Brain microvascular endothelial cell (primary cell): ENCODE results near the gene UIMC1.

Experiments
- DNase-seq: peaks from one replicate; pipeline ENCODE4 v3.0.0-alpha.2; 2020
- H3K27ac ChIP-seq: fragments of 250-450 bp; sonication (Bioruptor Pico); 2 replicates; pipeline ENCODE4 v1.5.1; 2020; ENCODE audit warnings: mild to moderate bottlenecking, moderate library complexity
- H3K27me3 ChIP-seq: fragments of 250-450 bp; sonication (Bioruptor Pico); replicated peaks from 2 replicates; pipeline ENCODE4 v1.5.1; 2020; ENCODE audit warnings: mild to moderate bottlenecking
- H3K36me3 ChIP-seq: fragments of 250-450 bp; sonication (Bioruptor Pico); replicated peaks from 2 replicates; pipeline ENCODE4 v1.5.1; 2020; ENCODE audit warnings: mild to moderate bottlenecking
- H3K4me3 ChIP-seq: 2 replicates; pipeline ENCODE4 v1.5.1; 2011; ENCODE audit warnings: low read depth, mild to moderate bottlenecking, control low read depth, low read length, moderate library complexity
- CTCF ChIP-seq: IDR thresholded peaks from 2 replicates; pipeline ENCODE4 v1.5.1; 2011; ENCODE audit warnings: low read depth, mild to moderate bottlenecking, moderate library complexity, low read length, control low read depth, inconsistent platforms; ENCODE audit errors: missing control alignments
- in situ Hi-C: cut with HindIII; loops from 2 replicates; pipeline ENCODE4 v1.10.0; 2017; ENCODE audit warnings: low sequenced_read_pairs, low pct_ligation_motif_present

Gene UIMC1

GRCh38 chr5:176878906-176879662 lies 127.5 kb downstream of the UIMC1 start:
- in situ Hi-C loops, result no loop called here
- H3K36me3 ChIP-seq, result no peaks in the 10 kb centered on the region
- no peak overlapping the region for H3K27ac ChIP-seq
- no peak for TF ChIP-seq CTCF
- H3K27me3 ChIP-seq, result peaks cover 35% of the 10 kb centered on the region
- no peak overlapping the region for H3K4me3 ChIP-seq
- DNase-seq, result no peak

GRCh38 chr5:176878463-176878862 lies 128.1 kb downstream of the UIMC1 start:
- H3K27ac ChIP-seq, result no peak overlapping the region
- in situ Hi-C loops, result no loop called here
- no peak for TF ChIP-seq CTCF
- peaks cover 37% of the 10 kb centered on the region for H3K27me3 ChIP-seq
- DNase-seq, result no peak
- no peaks in the 10 kb centered on the region for H3K36me3 ChIP-seq
- no peak overlapping the region for H3K4me3 ChIP-seq

- Histone ChIP-seq H3K27ac (no peak overlapping the region), H3K36me3 (no peaks in the 10 kb centered on the region), H3K4me3 (no peak overlapping the region), H3K27me3 (peaks cover 37% of the 10 kb centered on the region)
- no peak for TF ChIP-seq CTCF
- in situ Hi-C loops, result no loop called here
- no peak for DNase-seq
Observed at GRCh38 chr5:176877793-176878331, 128.7 kb downstream of the UIMC1 start.

GRCh38 chr5:176876506-176877431 lies 129.8 kb downstream of the UIMC1 start:
- in situ Hi-C loops, result no loop called here
- Histone ChIP-seq H3K27ac (no peak overlapping the region), H3K27me3 (peaks cover 37% of the 10 kb centered on the region), H3K4me3 (no peak overlapping the region), H3K36me3 (no peaks in the 10 kb centered on the region)
- no peak for DNase-seq
- TF ChIP-seq CTCF, result no peak

- in situ Hi-C loops, result no loop called here
- no peak overlapping the region for H3K27ac ChIP-seq
- H3K36me3 ChIP-seq, result no peaks in the 10 kb centered on the region
- TF ChIP-seq CTCF, result no peak
- H3K27me3 ChIP-seq, result peaks cover 37% of the 10 kb centered on the region
- DNase-seq, result no peak
- no peak overlapping the region for H3K4me3 ChIP-seq
Observed at GRCh38 chr5:176875783-176876505, 130.6 kb downstream of the UIMC1 start.
